Vagina (tissue), 2 donors: ENCODE measurements around the gene PRC1.

ENCODE experiments used
- CTCF ChIP-seq, 3 experiments: fragments of 450-650 bp in 2 of 3; fragments of 200-600 bp in 1 of 3; sonication (generic) in 1 of 3; IDR thresholded peaks; one replicate each; pipeline ENCODE4 v1.5.1; 2017 to 2019; ENCODE audit warnings: antibody characterized with exemption in 3 of 3, mild to moderate bottlenecking in 2 of 3, moderate library complexity in 2 of 3
- POLR2A ChIP-seq, 2 donors: fragments of 450-650 bp; IDR thresholded peaks; one replicate each; pipeline ENCODE4 v1.6.1; 2017; ENCODE audit warnings: antibody characterized with exemption in 2 of 2, mild to moderate bottlenecking in 2 of 2, moderate library complexity in 2 of 2
- POLR2AphosphoS5 ChIP-seq, 2 donors: sonication (generic); formaldehyde crosslinking; IDR thresholded peaks; one replicate each; pipeline ENCODE4 v1.9.0; 2017; ENCODE audit warnings: antibody characterized with exemption in 2 of 2, mild to moderate bottlenecking in 2 of 2, low read depth in 1 of 2; ENCODE audit not compliant: insufficient read depth in 1 of 2

- TF ChIP-seq POLR2AphosphoS5 (IDR thresholded peaks at IDR 0.05; ENCODE audit: insufficient read depth in 1 of 2, low read depth in 1 of 2) (no peak), CTCF (IDR thresholded peaks at IDR 0.05) (no peak), POLR2A (IDR thresholded peaks at IDR 0.05) (no peak)
These were observed 36.5 kb downstream of the PRC1 start for GRCh38 chr15:90957791-90958190.
